Loucy (cell line): Measurements from ENCODE around the gene FCHO1.

Experiments
- H2AFZ ChIP-seq: fragments of 200-600 bp; sonication (generic); 2 replicates; pipeline ENCODE4 v1.6.0; 2016; ENCODE audit warnings: antibody characterized with exemption, mild to moderate bottlenecking, low read length, moderate library complexity
- H3F3A ChIP-seq: fragments of 200-600 bp; 2 replicates; pipeline ENCODE4 v1.6.0; 2016; ENCODE audit warnings: antibody characterized with exemption, low read depth, mild to moderate bottlenecking
- H3K27me3 ChIP-seq: fragments of 200-600 bp; sonication (generic); 2 replicates; pipeline ENCODE4 v1.6.1; 2014; ENCODE audit warnings: low read length, mild to moderate bottlenecking; ENCODE audit not compliant: insufficient read depth, poor library complexity, severe bottlenecking
- H3K36me3 ChIP-seq: fragments of 200-600 bp; sonication (generic); 2 replicates; pipeline ENCODE4 v1.6.1; 2016; ENCODE audit warnings: low read length; ENCODE audit not compliant: insufficient read depth
- H3K4me1 ChIP-seq: fragments of 200-600 bp; sonication (generic); 2 replicates; pipeline ENCODE4 v1.5.1; 2014; ENCODE audit warnings: low read length, mild to moderate bottlenecking; ENCODE audit not compliant: insufficient read depth, poor library complexity, severe bottlenecking
- H3K4me2 ChIP-seq: fragments of 200-600 bp; sonication (generic); 2 replicates; pipeline ENCODE4 v1.6.0; 2014; ENCODE audit warnings: antibody characterized with exemption, low read length, low read depth, mild to moderate bottlenecking; ENCODE audit not compliant: poor library complexity, severe bottlenecking
- H3K4me3 ChIP-seq: fragments of 200-600 bp; sonication (generic); 2 replicates; pipeline ENCODE4 v1.5.1; 2014; ENCODE audit warnings: low read length, mild to moderate bottlenecking, mixed read lengths; ENCODE audit not compliant: poor library complexity, severe bottlenecking
- H3K79me2 ChIP-seq: fragments of 200-600 bp; sonication (generic); 2 replicates; pipeline ENCODE4 v1.6.1; 2014; ENCODE audit warnings: low read length; ENCODE audit not compliant: insufficient read depth
- H3K9ac ChIP-seq: fragments of 200-600 bp; sonication (generic); 2 replicates; pipeline ENCODE4 v1.6.0; 2014; ENCODE audit warnings: mild to moderate bottlenecking, low read depth, low read length, moderate library complexity; ENCODE audit not compliant: poor library complexity, severe bottlenecking
- H3K9me2 ChIP-seq: fragments of 200-600 bp; sonication (generic); replicated peaks from 2 replicates; pipeline ENCODE4 v1.6.1; 2016; ENCODE audit warnings: low read depth, low read length, mixed read lengths
- H3K9me3 ChIP-seq: fragments of 200-600 bp; sonication (generic); 2 replicates; pipeline ENCODE4 v1.6.1; 2014; ENCODE audit warnings: mild to moderate bottlenecking, antibody characterized with exemption, low read length, low read depth; ENCODE audit not compliant: insufficient read depth
- H4K20me1 ChIP-seq: fragments of 200-600 bp; sonication (generic); 2 replicates; pipeline ENCODE4 v1.6.0; 2014; ENCODE audit warnings: antibody characterized with exemption, low read length, mild to moderate bottlenecking; ENCODE audit not compliant: insufficient read depth, poor library complexity, severe bottlenecking
- CTCF ChIP-seq: fragments of 200-600 bp; sonication (generic); conservative IDR thresholded peaks from 2 replicates; pipeline ENCODE4 v1.5.1; 2014; ENCODE audit warnings: mild to moderate bottlenecking, antibody characterized with exemption, low read length
- EZH2phosphoT487 ChIP-seq: fragments of 200-600 bp; IDR thresholded peaks from 2 replicates; pipeline ENCODE4 v1.6.1; 2018; ENCODE audit warnings: antibody characterized with exemption, mild to moderate bottlenecking, moderate library complexity, borderline replicate concordance

FCHO1 gene

GRCh38 chr19:17807731-17808316 is 56.5 kb downstream of the FCHO1 start:
- no peak overlapping the region for H3K9ac ChIP-seq

GRCh38 chr19:17811103-17811502 is 59.8 kb downstream of the FCHO1 start:
- no peak overlapping the region for H2AFZ ChIP-seq
- H3F3A ChIP-seq, result no peaks in the 10 kb centered on the region
- H4K20me1 ChIP-seq, result no peaks in the 10 kb centered on the region
- H3K36me3 ChIP-seq, result no peaks in the 10 kb centered on the region
- H3K9ac ChIP-seq, result no peak overlapping the region
- no peaks in the 10 kb centered on the region for H3K27me3 ChIP-seq
- TF ChIP-seq CTCF, result no peak
- no peak for TF ChIP-seq EZH2phosphoT487
- H3K4me1 ChIP-seq, result no peaks in the 10 kb centered on the region
- H3K4me2 ChIP-seq, result no peak overlapping the region
- no peak overlapping the region for H3K4me3 ChIP-seq
- H3K9me2 ChIP-seq, result no peaks in the 10 kb centered on the region
- no peaks in the 10 kb centered on the region for H3K79me2 ChIP-seq
- H3K9me3 ChIP-seq, result no peaks in the 10 kb centered on the region

More at GRCh38 chr19:17807731-17808316, 56.5 kb downstream of the FCHO1 start:
- Histone ChIP-seq H3K9me2 (no peaks in the 10 kb centered on the region), H3K79me2 (no peaks in the 10 kb centered on the region), H3K4me3 (no peak overlapping the region), H3K36me3 (no peaks in the 10 kb centered on the region), H2AFZ (no peak overlapping the region), H3K4me1 (no peaks in the 10 kb centered on the region), H3F3A (no peaks in the 10 kb centered on the region), H3K9me3 (no peaks in the 10 kb centered on the region), H3K4me2 (no peak overlapping the region), H4K20me1 (no peaks in the 10 kb centered on the region), H3K27me3 (no peaks in the 10 kb centered on the region)
- TF ChIP-seq CTCF, result no peak
- no peak for TF ChIP-seq EZH2phosphoT487

GRCh38 chr19:17811681-17812080 is 60.4 kb downstream of the FCHO1 start:
- Histone ChIP-seq H3K9me2 (no peaks in the 10 kb centered on the region), H3K36me3 (no peaks in the 10 kb centered on the region), H3K4me1 (no peaks in the 10 kb centered on the region), H2AFZ (no peak overlapping the region), H3K9me3 (no peaks in the 10 kb centered on the region), H4K20me1 (no peaks in the 10 kb centered on the region), H3F3A (no peaks in the 10 kb centered on the region), H3K27me3 (no peaks in the 10 kb centered on the region), H3K4me3 (no peak overlapping the region), H3K79me2 (no peaks in the 10 kb centered on the region), H3K9ac (no peak overlapping the region), H3K4me2 (no peak overlapping the region)
- TF ChIP-seq EZH2phosphoT487, result no peak
- TF ChIP-seq CTCF, result no peak
